Erythroblast (primary cell): ENCODE data around the gene LGALS9.
"Not testable (repeated sequence)": the region's sequence is repeated elsewhere in the genome, so short reads cannot be mapped to it uniquely, and the experiment has no call there.

Experiments used
- DNase-seq, 2 experiments: peaks; one replicate each; lab custom pipeline; 2025; lab: John Stamatoyannopoulos, UW
- GATA1 ChIP-seq: IDR thresholded peaks from 2 replicates; pipeline ENCODE4 v1.6.1; 2011; ENCODE audit warnings: low read depth, mild to moderate bottlenecking, control low read depth, low read length, moderate library complexity
- POLR2A ChIP-seq: IDR thresholded peaks from 2 replicates; pipeline ENCODE4 v1.6.1; 2011; ENCODE audit warnings: mild to moderate bottlenecking, low read length

Gene LGALS9

GRCh38 chr17:27657620-27658019, 26.6 kb downstream of the LGALS9 start:
- peak; percentile 22 to 40 for DNase-seq
- TF ChIP-seq POLR2A, result no peak
- TF ChIP-seq GATA1, result no peak

GRCh38 chr17:27659683-27660082, 28.7 kb downstream of the LGALS9 start:
- no peak for TF ChIP-seq POLR2A
- TF ChIP-seq GATA1, result no peak
- no peak for DNase-seq

GRCh38 chr17:27660436-27660835, 29.4 kb downstream of the LGALS9 start:
- no peak for TF ChIP-seq POLR2A
- no peak for TF ChIP-seq GATA1
- DNase-seq, result no peak

- DNase-seq, result no peak
- TF ChIP-seq POLR2A (no peak), GATA1 (no peak)
These were observed 33.1 kb downstream of the LGALS9 start for GRCh38 chr17:27663936-27664605.

- DNase-seq, result no peak
- TF ChIP-seq GATA1, result no peak
- no peak for TF ChIP-seq POLR2A
These were observed 33.6 kb downstream of the LGALS9 start for GRCh38 chr17:27664606-27664965.

GRCh38 chr17:27665549-27665948, 34.6 kb downstream of the LGALS9 start:
- DNase-seq, result no peak
- no peak for TF ChIP-seq GATA1
- no peak for TF ChIP-seq POLR2A

GRCh38 chr17:27666270-27666669, 35.3 kb downstream of the LGALS9 start:
- DNase-seq, result not testable (repeated sequence)

- no peak for DNase-seq
- TF ChIP-seq GATA1 (no peak), POLR2A (no peak)
These were observed 36.0 kb downstream of the LGALS9 start for GRCh38 chr17:27666831-27667560.

- no peak for TF ChIP-seq GATA1
- TF ChIP-seq POLR2A, result no peak
- DNase-seq, result no peak
These were observed 36.9 kb downstream of the LGALS9 start for GRCh38 chr17:27667656-27668487.

- DNase-seq, result no peak
- TF ChIP-seq GATA1, result no peak
- no peak for TF ChIP-seq POLR2A
These were observed 37.5 kb downstream of the LGALS9 start for GRCh38 chr17:27668488-27668823.

- DNase-seq, result no peak
- TF ChIP-seq GATA1 (no peak), POLR2A (no peak)
These were observed 38.1 kb downstream of the LGALS9 start for GRCh38 chr17:27669136-27669535.

GRCh38 chr17:27669850-27670249, 38.9 kb downstream of the LGALS9 start:
- TF ChIP-seq POLR2A, result no peak
- TF ChIP-seq GATA1, result no peak
- no peak for DNase-seq

- DNase-seq, result no peak
- TF ChIP-seq POLR2A (no peak), GATA1 (no peak)
These were observed 40.0 kb downstream of the LGALS9 start for GRCh38 chr17:27670791-27671590.

- TF ChIP-seq POLR2A (no peak), GATA1 (no peak)
- DNase-seq, result no peak
These were observed 40.6 kb downstream of the LGALS9 start for GRCh38 chr17:27671591-27671910.

GRCh38 chr17:27671977-27672480, 41.0 kb downstream of the LGALS9 start:
- DNase-seq, result not testable (repeated sequence)
